IMR-90 (cell line): Measurements from ENCODE around the gene DAAM2.

Source experiments
- BHLHE40 ChIP-seq: fragments of 150-350 bp; IDR thresholded peaks from 2 replicates; pipeline ENCODE4 v1.6.1; 2016; ENCODE audit warnings: mild to moderate bottlenecking, low read depth, low read length
- CEBPB ChIP-seq: IDR thresholded peaks from 2 replicates; pipeline ENCODE4 v1.6.1; 2012; ENCODE audit warnings: low read depth, low read length, improper control_type of control experiment
- CTCF ChIP-seq: conservative IDR thresholded peaks from 2 replicates; pipeline ENCODE4 v1.5.1; 2012; ENCODE audit warnings: mild to moderate bottlenecking, low read depth, low read length, improper control_type of control experiment
- POLR2A ChIP-seq: IDR thresholded peaks from 2 replicates; pipeline ENCODE4 v1.6.1; 2012; ENCODE audit warnings: mild to moderate bottlenecking, low read depth, low read length
- RAD21 ChIP-seq: IDR thresholded peaks from 2 replicates; pipeline ENCODE4 v1.6.1; 2012; ENCODE audit warnings: low read length, improper control_type of control experiment
- RCOR1 ChIP-seq: IDR thresholded peaks from 2 replicates; pipeline ENCODE4 v1.6.1; 2012; ENCODE audit warnings: mild to moderate bottlenecking, low read length, improper control_type of control experiment; ENCODE audit not compliant: insufficient replicate concordance
- RFX5 ChIP-seq: IDR thresholded peaks from 2 replicates; pipeline ENCODE4 v1.8.0; 2012; ENCODE audit warnings: low read depth, mild to moderate bottlenecking, low read length, moderate library complexity
- USF2 ChIP-seq: fragments of 150-350 bp; IDR thresholded peaks from 2 replicates; pipeline ENCODE4 v1.6.1; 2017; ENCODE audit warnings: mild to moderate bottlenecking, antibody characterized with exemption, low read length, low read depth

GRCh38 chr6:39914239-39914638 lies 122.1 kb downstream of the DAAM2 start:
- TF ChIP-seq CTCF (no peak), POLR2A (no peak), RCOR1 (no peak), BHLHE40 (no peak), RFX5 (no peak), RAD21 (no peak), CEBPB (no peak), USF2 (no peak)
